Melanocyte of skin (primary cell): Measurements from ENCODE around the gene ENDOG. TPM values are rescaled to one million over a fixed set of nuclear protein-coding genes. Genes with fewer than 3 reads are reported as not detected.

ENCODE experiments used
- total RNA-seq, 2 donors: library from RNA; depleted of rRNA; stranded (reverse); fragments of >200 nt; gene quantifications; 2 replicates each; pipeline ENCODE4 v1.2.3, GENCODE V29; 2012

The ENDOG gene
- total RNA-seq: 10 to 100 TPM; 21.7 to 25.6 TPM

GRCh38 chr9:128818099-128818838, at the start of gene ENDOG:
Gene ENDOG (plus strand): TSS chr9:128818500. CDS start chr9:128818685, 185 bp downstream.

GRCh38 chr9:128771745-128772519, 46.4 kb upstream of the ENDOG start, which contains the start of gene ZER1:
Gene ZER1 (minus strand): TSS chr9:128771927. CDS start chr9:128755565, 16,362 bp downstream.

DNA sequence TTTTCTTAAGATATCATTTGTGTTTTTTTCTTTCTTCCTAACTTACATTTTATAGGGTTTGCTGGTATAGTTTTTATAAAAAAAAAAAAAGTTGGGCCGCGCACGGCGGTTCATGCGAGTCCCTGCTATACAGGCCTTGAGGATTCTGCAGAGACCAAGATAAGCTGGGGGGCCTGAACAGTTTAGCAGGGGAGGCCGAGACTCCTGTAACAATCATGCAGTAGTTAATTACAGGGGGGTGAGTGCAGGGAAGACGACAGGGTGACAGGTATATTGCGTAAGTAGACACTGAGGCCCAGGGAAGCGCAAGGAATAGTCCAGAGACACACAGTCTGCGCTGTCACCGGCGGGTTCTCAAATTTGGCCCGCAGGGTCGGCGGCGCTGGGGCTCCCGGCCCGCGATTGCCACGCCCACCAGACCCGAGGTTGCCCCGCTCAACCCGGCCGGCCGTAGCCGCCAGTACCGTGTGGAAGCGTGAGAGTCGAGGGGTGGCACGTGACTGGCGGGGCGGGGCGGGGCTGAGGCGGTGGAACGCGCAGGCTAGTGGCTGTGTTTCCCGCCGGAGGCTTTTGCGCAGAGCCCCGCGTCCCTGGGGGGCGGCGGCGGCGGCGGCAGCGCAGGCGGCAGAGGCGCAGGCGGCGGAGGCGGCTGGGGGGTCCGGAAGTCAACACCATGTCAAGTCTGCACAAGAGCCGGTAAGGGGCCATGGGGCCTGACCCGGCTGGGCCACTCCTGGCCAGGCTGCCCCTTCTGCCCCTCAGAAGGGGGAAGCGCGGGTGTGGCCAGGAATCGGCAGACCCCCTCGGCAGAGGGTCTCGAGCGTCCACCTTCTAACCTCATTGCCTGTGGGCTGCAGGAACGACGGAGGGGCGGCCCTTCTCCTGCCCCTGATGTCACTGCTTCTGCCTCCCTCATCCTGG, 31.4 kb upstream of the ENDOG start, which contains the start of gene TBC1D13:
Gene TBC1D13 (plus strand): TSS at position 573 of the 921 bp plus-strand sequence. CDS start 101 bp downstream, at position 674.

GRCh38 chr9:128829477-128830251, 11.4 kb downstream of the ENDOG start, which contains the start of gene SPOUT1:
Gene SPOUT1 (minus strand): TSS chr9:128829794. CDS start chr9:128829780, 14 bp downstream.

Other genes with a start within 250 kb of the ENDOG start
- gene DYNC2I2, start 161.7 kb upstream of the ENDOG start, total RNA-seq: 100 to 1,000 TPM in 1 of 2 donors, 10 to 100 TPM in 1; 55.1 to 102 TPM
- 100 to 1,000 TPM; 220 to 385 TPM for gene SET, start 129.3 kb upstream of the ENDOG start, total RNA-seq
- 10 to 100 TPM in 1 of 2 donors, 1 to 10 TPM in 1; 5.2 to 11.7 TPM for gene PKN3, start 116.0 kb upstream of the ENDOG start, total RNA-seq
- gene ZDHHC12, start 94.4 kb upstream of the ENDOG start, total RNA-seq: 10 to 100 TPM; 36.5 to 69.6 TPM
- 10 to 100 TPM; 14.0 to 19.3 TPM for gene ZER1, start 46.6 kb upstream of the ENDOG start, total RNA-seq
- 10 to 100 TPM; 11.0 TPM for gene TBC1D13, start 31.2 kb upstream of the ENDOG start, total RNA-seq
- gene SPOUT1, start 11.3 kb downstream of the ENDOG start, total RNA-seq: 10 to 100 TPM; 15.8 to 23.0 TPM
- gene KYAT1, start 63.5 kb downstream of the ENDOG start, total RNA-seq: 10 to 100 TPM in 1 of 2 donors, 1 to 10 TPM in 1; 7.2 to 12.3 TPM
- gene LRRC8A, start 63.6 kb downstream of the ENDOG start, total RNA-seq: 10 to 100 TPM; 49.9 to 51.0 TPM
- 1 to 10 TPM; 1.3 to 4.5 TPM for gene PHYHD1, start 102.5 kb downstream of the ENDOG start, total RNA-seq
- 10 to 100 TPM; 34.1 to 37.3 TPM for gene DOLK, start 129.1 kb downstream of the ENDOG start, total RNA-seq
- 10 to 100 TPM; 58.8 to 65.6 TPM for gene NUP188, start 129.2 kb downstream of the ENDOG start, total RNA-seq
- gene SH3GLB2, start 209.8 kb downstream of the ENDOG start, total RNA-seq: 10 to 100 TPM; 28.3 to 33.0 TPM
- 10 to 100 TPM; 15.5 to 19.3 TPM for gene MIGA2, start 218.1 kb downstream of the ENDOG start, total RNA-seq